Mesenchymal stem cell (in vitro differentiated cells and primary cell): ENCODE results near the gene OR6P1.

Source experiments
- DNase-seq: peaks from one replicate; pipeline ENCODE4 v3.0.0-alpha.2; 2013
- H2AFZ ChIP-seq: one replicate; pipeline ENCODE4 v1.6.1; 2013; ENCODE audit warnings: low read depth, mild to moderate bottlenecking, control low read depth, inconsistent platforms, low read length, moderate library complexity
- H2AK5ac ChIP-seq: 2 replicates; pipeline ENCODE4 v1.6.1; 2013; ENCODE audit warnings: low read length, moderate library complexity, mild to moderate bottlenecking, inconsistent platforms; ENCODE audit not compliant: severe bottlenecking
- H2BK120ac ChIP-seq: one replicate; pipeline ENCODE4 v1.6.1; 2013; ENCODE audit warnings: low read depth, mild to moderate bottlenecking, inconsistent platforms, low read length, moderate library complexity
- H2BK12ac ChIP-seq, 2 experiments: one replicate each; pipeline ENCODE4 v1.6.1; 2013; ENCODE audit warnings: inconsistent platforms in 2 of 2, low read length in 2 of 2, mild to moderate bottlenecking in 2 of 2, moderate library complexity in 2 of 2, control low read depth in 1 of 2
- H2BK15ac ChIP-seq: one replicate; pipeline ENCODE4 v1.6.1; 2013; ENCODE audit warnings: mild to moderate bottlenecking, low read depth, inconsistent platforms; ENCODE audit not compliant: poor library complexity, severe bottlenecking
- H2BK5ac ChIP-seq: 2 replicates; pipeline ENCODE4 v1.6.1; 2013; ENCODE audit warnings: low read depth, mild to moderate bottlenecking, low read length, control low read depth, inconsistent platforms; ENCODE audit not compliant: poor library complexity, severe bottlenecking
- H3K14ac ChIP-seq, 2 experiments: one replicate each; pipeline ENCODE4 v1.6.1; 2013; ENCODE audit warnings: inconsistent platforms in 2 of 2, low read length in 2 of 2, control low read depth in 1 of 2, mild to moderate bottlenecking in 1 of 2, moderate library complexity in 1 of 2
- H3K18ac ChIP-seq, 2 experiments: one replicate each; pipeline ENCODE4 v1.6.1; 2013; ENCODE audit warnings: inconsistent platforms in 2 of 2, low read length in 2 of 2, control low read depth in 1 of 2, low read depth in 1 of 2, mild to moderate bottlenecking in 1 of 2
- H3K23ac ChIP-seq, 2 experiments: one replicate each; pipeline ENCODE4 v1.6.1; 2013; ENCODE audit warnings: inconsistent platforms in 2 of 2, low read length in 2 of 2, mild to moderate bottlenecking in 2 of 2, moderate library complexity in 2 of 2, control low read depth in 1 of 2
- H3K27ac ChIP-seq: 2 replicates; pipeline ENCODE4 v1.5.1; 2013; ENCODE audit warnings: mild to moderate bottlenecking, moderate library complexity, low read length, control low read depth, inconsistent platforms; ENCODE audit not compliant: poor library complexity, severe bottlenecking
- H3K27me3 ChIP-seq, 2 experiments: 2 replicates each; pipeline versions ENCODE4 v1.6.1 to v1.7.0; 2013; ENCODE audit warnings: low read length in 2 of 2, mild to moderate bottlenecking in 2 of 2, moderate library complexity in 2 of 2, control low read depth in 1 of 2, inconsistent platforms in 1 of 2; ENCODE audit not compliant: control insufficient read depth in 1 of 2, insufficient read depth in 1 of 2
- H3K36me3 ChIP-seq, 2 experiments: 2 replicates each; pipeline versions ENCODE4 v1.6.1 to v1.7.0; 2013; ENCODE audit warnings: low read length in 2 of 2, control low read depth in 1 of 2, inconsistent platforms in 1 of 2, low read depth in 1 of 2, mild to moderate bottlenecking in 1 of 2; ENCODE audit not compliant: insufficient read depth in 2 of 2, control insufficient read depth in 1 of 2
- H3K4ac ChIP-seq, 2 experiments: one replicate each; pipeline ENCODE4 v1.6.1; 2013; ENCODE audit warnings: inconsistent platforms in 2 of 2, low read length in 2 of 2, mild to moderate bottlenecking in 2 of 2, moderate library complexity in 2 of 2, control low read depth in 1 of 2, low read depth in 1 of 2
- H3K4me1 ChIP-seq: 2 replicates; pipeline ENCODE4 v1.6.1; 2013; ENCODE audit warnings: low read depth, low read length, control low read depth; ENCODE audit not compliant: control insufficient read depth, insufficient read depth
- H3K4me2 ChIP-seq: 2 replicates; pipeline ENCODE4 v1.6.1; 2013; ENCODE audit warnings: low read length, mild to moderate bottlenecking, inconsistent platforms; ENCODE audit not compliant: poor library complexity, severe bottlenecking
- H3K4me3 ChIP-seq, 2 experiments: 2 replicates each; pipeline versions ENCODE4 v1.5.1 to v1.7.0; 2013; ENCODE audit warnings: low read length in 2 of 2, mild to moderate bottlenecking in 2 of 2, control low read depth in 1 of 2, low read depth in 1 of 2; ENCODE audit not compliant: insufficient read depth in 1 of 2
- H3K79me1 ChIP-seq: replicated peaks from 2 replicates; pipeline ENCODE4 v1.6.1; 2013; ENCODE audit warnings: mild to moderate bottlenecking, control low read depth, low read length, inconsistent platforms; ENCODE audit not compliant: poor library complexity, severe bottlenecking
- H3K9ac ChIP-seq: 2 replicates; pipeline ENCODE4 v1.7.0; 2013; ENCODE audit warnings: mild to moderate bottlenecking, low read length, moderate library complexity
- H3K9me3 ChIP-seq: 2 replicates; pipeline ENCODE4 v1.7.0; 2013; ENCODE audit warnings: mild to moderate bottlenecking, low read length; ENCODE audit not compliant: control insufficient read depth
- H4K8ac ChIP-seq: one replicate; pipeline ENCODE4 v1.6.1; 2013; ENCODE audit warnings: inconsistent platforms, mild to moderate bottlenecking, low read length, moderate library complexity
- H4K91ac ChIP-seq: one replicate; pipeline ENCODE4 v1.6.1; 2013; ENCODE audit warnings: mild to moderate bottlenecking, low read length, inconsistent platforms
- WGBS: methylation state at CpG from one replicate; pipeline ENCODE4 v1.1.7; 2013; ENCODE audit warnings: mixed read lengths; 5-methylcytosine and 5-hydroxymethylcytosine counted together

OR6P1 gene

DNA sequence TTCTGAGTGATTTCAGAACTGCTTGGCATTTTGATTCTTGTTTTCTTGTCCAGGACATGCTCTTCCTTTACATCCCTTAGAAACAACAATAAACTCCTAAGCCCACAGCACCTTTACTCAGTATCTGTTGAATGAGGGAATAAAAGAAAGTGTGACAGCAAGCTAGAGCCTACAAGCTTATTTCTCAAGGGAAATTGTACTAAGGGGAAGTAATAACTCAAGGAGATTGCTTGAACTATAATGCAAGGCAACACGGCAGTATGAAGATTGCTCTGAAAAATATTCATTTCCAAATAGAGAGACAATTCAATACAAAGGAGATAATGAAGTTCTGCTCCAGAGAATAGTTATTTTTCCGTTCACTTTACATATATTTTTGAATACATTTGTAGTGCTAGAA is 6.5 kb downstream of the OR6P1 start:
- Histone ChIP-seq H3K9me3 (no peaks in the 10 kb centered on the region), H3K27me3 (no peaks in the 10 kb centered on the region), H3K4me3 (no peak overlapping the region), H2BK120ac (no peak overlapping the region), H2BK12ac (no peak overlapping the region), H2AFZ (no peak overlapping the region), H3K27ac (no peak overlapping the region), H3K4me2 (no peak overlapping the region), H3K9ac (no peak overlapping the region), H3K23ac (no peak overlapping the region), H3K14ac (no peak overlapping the region), H3K36me3 (no peaks in the 10 kb centered on the region), H4K91ac (no peak overlapping the region), H4K8ac (no peak overlapping the region), H3K4me1 (no peaks in the 10 kb centered on the region), H2BK5ac (no peak overlapping the region), H3K4ac (no peak overlapping the region), H3K79me1 (no peaks in the 10 kb centered on the region), H2BK15ac (no peak overlapping the region), H3K18ac (no peak overlapping the region), H2AK5ac (no peak overlapping the region)
- DNase-seq, result no peak
- no CpG with 5 or more reads among the region's 2 CpGs for WGBS

DNA sequence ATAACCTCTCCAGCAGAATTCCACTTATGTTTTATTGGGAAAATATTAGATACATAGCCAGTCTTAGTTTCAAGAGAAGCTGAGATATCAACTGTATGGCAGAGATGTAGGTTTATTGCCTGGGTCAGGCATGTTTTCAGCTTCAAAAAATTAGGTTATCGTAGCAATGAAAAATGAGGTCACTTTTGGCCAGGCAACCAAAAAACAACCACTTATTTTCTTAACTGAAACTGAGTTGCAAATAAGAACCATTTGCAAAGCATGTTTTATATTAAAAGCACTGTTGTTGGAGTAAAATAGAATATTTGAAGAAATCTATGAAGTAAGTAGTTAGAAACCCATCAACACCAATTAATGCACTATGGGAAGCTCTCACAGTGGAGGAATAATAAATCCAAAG is 10.7 kb downstream of the OR6P1 start:
- Histone ChIP-seq H2BK120ac (no peak overlapping the region), H3K9me3 (no peaks in the 10 kb centered on the region), H3K4me1 (no peaks in the 10 kb centered on the region), H3K14ac (no peak overlapping the region), H2AFZ (no peak overlapping the region), H3K36me3 (no peaks in the 10 kb centered on the region), H2BK15ac (no peak overlapping the region), H3K27me3 (no peaks in the 10 kb centered on the region), H3K18ac (no peak overlapping the region), H3K4me2 (no peak overlapping the region), H2BK12ac (no peak overlapping the region), H4K8ac (no peak overlapping the region), H3K4ac (no peak overlapping the region), H4K91ac (no peak overlapping the region), H3K79me1 (no peaks in the 10 kb centered on the region), H3K4me3 (no peak overlapping the region), H3K9ac (no peak overlapping the region), H3K23ac (no peak overlapping the region), H2BK5ac (no peak overlapping the region), H2AK5ac (no peak overlapping the region), H3K27ac (no peak overlapping the region)
- no peak for DNase-seq
- WGBS, result no CpG with 5 or more reads among the region's 1 CpG

DNA sequence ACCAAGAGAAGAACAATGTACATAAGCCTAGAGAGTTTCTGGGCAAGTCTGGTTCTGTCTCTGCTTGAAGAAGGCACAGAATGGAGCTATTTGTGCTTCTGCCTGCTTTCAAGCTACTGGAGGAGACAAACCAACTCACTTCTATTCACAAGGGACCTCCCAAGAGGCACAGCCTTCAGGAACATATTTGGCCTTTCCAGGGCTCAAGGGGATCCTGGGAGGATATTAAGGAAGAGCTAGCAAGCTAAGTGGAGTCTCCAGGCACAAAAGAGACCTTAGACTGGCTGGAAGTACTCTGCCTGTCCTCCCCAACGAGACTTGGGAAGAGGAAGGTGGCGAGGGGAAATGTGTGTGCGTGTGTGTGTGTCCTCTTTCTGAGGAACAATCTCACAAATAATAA is 16.0 kb downstream of the OR6P1 start, which contains the start of gene OR6Y1:
TSS of gene OR6Y1 (minus strand) at position 54 of the 400 bp plus-strand sequence. CDS start 6,300 bp downstream, outside the sequence.
- Histone ChIP-seq H3K4me1 (no peaks in the 10 kb centered on the region), H4K91ac (no peak within 1 kb of the TSS), H2BK12ac (no peak within 1 kb of the TSS), H3K9me3 (no peaks in the 10 kb centered on the region), H3K18ac (no peak within 1 kb of the TSS), H3K4ac (no peak within 1 kb of the TSS), H3K79me1 (no peaks in the 10 kb centered on the region), H3K9ac (no peak within 1 kb of the TSS), H4K8ac (no peak within 1 kb of the TSS), H3K27me3 (no peaks in the 10 kb centered on the region), H3K4me3 (no peak within 1 kb of the TSS), H2AFZ (no peak within 1 kb of the TSS), H3K36me3 (no peaks in the 10 kb centered on the region), H3K23ac (no peak within 1 kb of the TSS), H3K14ac (no peak within 1 kb of the TSS), H2BK15ac (no peak within 1 kb of the TSS), H3K27ac (no peak within 1 kb of the TSS), H3K4me2 (no peak within 1 kb of the TSS), H2BK5ac (no peak within 1 kb of the TSS), H2AK5ac (no peak within 1 kb of the TSS), H2BK120ac (no peak within 1 kb of the TSS)
- DNase-seq, result no peak
- no CpG with 5 or more reads among the region's 3 CpGs for WGBS

DNA sequence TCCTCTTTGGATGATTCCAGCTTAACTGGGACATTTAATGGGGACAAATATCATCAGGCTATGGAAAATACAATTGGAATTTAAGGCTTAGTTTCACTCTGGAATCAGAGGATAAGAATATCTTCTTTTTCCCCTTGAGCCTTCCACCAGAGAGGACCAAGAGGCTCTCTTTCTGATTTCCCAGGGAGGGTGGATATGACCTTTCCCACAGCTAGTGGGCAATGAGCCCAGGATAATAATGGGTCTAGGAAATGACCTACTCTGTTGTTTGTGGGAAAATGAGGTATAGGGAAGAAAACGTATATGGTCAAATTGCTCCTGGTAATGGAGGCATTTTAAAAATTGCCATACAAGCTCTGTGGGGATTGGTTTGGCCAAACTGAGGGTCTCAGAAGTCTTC is 18.1 kb downstream of the OR6P1 start:
- Histone ChIP-seq H4K91ac (no peak overlapping the region), H3K23ac (no peak overlapping the region), H3K79me1 (no peaks in the 10 kb centered on the region), H2BK120ac (no peak overlapping the region), H2BK5ac (no peak overlapping the region), H3K9ac (no peak overlapping the region), H3K4ac (no peak overlapping the region), H3K14ac (no peak overlapping the region), H3K4me3 (no peak overlapping the region), H3K36me3 (no peaks in the 10 kb centered on the region), H3K27ac (no peak overlapping the region), H4K8ac (no peak overlapping the region), H3K27me3 (no peaks in the 10 kb centered on the region), H3K4me1 (no peaks in the 10 kb centered on the region), H3K9me3 (no peaks in the 10 kb centered on the region), H2BK15ac (no peak overlapping the region), H2AFZ (no peak overlapping the region), H2BK12ac (no peak overlapping the region), H3K18ac (no peak overlapping the region), H3K4me2 (no peak overlapping the region), H2AK5ac (no peak overlapping the region)
- 95% methylated on average over 1 of the region's 1 CpG for WGBS
- no peak for DNase-seq
